ENCODE results near the gene CAMK1. TPM values are rescaled to one million over a fixed set of nuclear protein-coding genes. Genes with fewer than 3 reads are reported as not detected.

The CAMK1 gene
- total and polyA plus RNA-seq, 9 of the 15 experiments (the other 6 are each of a cell fraction or from before 2014, with no cell fraction given): 0.23 to 10.7 (median 6.0) TPM

DNA sequence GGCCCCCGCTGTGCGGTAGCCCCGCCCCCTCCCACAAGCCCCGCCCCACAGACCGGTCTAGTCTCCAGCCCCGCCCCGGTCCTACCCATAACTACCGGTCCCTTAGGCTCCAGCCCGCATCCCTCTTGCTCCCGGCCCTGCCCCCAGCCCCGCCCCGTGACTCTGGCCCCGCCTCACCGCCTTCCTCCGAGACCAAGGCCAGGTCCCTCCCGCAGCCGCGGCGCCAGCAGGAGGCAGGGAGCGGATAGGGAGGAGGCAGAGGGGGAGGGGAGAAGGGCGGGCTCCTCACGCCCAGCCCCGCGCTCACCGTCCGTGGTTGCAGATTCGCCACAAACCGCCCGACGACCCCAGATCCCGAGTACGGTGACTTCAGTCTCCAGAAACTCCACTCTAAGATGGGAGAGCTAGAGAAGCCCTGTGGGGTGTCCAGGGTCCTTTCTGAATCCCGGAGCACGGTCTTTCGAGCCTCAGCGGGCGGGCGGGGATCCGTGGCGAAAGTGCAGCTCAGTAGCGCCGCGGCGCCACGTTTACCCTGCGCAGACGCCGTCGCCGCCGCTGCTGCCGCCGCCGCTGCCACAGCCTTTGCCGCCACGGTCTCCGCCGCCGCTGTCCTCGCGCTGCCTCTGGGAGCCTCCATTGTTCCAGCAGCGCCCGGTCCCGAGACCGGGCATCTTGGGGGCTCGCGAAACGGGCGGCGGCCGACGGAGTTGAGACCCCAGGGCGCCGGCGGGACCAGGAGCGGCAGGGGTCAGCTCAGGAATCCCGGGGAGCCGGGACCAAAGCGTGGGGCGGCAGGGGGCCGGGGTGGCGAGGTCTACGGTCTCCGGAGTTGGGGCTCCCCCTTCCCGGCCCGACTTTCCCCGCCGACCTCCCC, 38.3 kb downstream of the CAMK1 start, which contains the start of gene BRPF1 (continued):
- TF ChIP-seq, protein P1, sequence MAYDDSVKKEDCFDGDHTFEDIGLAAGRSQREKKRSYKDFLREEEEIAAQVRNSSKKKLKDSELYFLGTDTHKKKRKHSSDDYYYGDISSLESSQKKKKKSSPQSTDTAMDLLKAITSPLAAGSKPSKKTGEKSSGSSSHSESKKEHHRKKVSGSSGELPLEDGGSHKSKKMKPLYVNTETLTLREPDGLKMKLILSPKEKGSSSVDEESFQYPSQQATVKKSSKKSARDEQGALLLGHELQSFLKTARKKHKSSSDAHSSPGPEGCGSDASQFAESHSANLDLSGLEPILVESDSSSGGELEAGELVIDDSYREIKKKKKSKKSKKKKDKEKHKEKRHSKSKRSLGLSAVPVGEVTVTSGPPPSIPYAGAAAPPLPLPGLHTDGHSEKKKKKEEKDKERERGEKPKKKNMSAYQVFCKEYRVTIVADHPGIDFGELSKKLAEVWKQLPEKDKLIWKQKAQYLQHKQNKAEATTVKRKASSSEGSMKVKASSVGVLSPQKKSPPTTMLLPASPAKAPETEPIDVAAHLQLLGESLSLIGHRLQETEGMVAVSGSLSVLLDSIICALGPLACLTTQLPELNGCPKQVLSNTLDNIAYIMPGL (CRISPR knock-in tag; IDR thresholded peaks at IDR 0.05): peak; percentile 71; the same call in 1 of the 2 replicates
- TF ChIP-seq LCOR (CRISPR knock-in tag; IDR thresholded peaks at IDR 0.05) (peak; percentile 86), RBFOX2 (IDR thresholded peaks at IDR 0.05; ENCODE audit: low read depth, low read length) (peak; percentile 97), ZEB2 (IDR thresholded peaks at IDR 0.05) (peak; percentile 100), ZNF311 (CRISPR knock-in tag; IDR thresholded peaks at IDR 0.05) (no peak), SAFB2 (IDR thresholded peaks at IDR 0.05; ENCODE audit: borderline replicate concordance, low read depth, low read length, severe bottlenecking) (no peak), ZNF165 (CRISPR knock-in tag; IDR thresholded peaks at IDR 0.05; ENCODE audit: borderline replicate concordance) (0 out of 2 replicates have a peak, but pooled peaks have one; percentile 52), ZNF785 (CRISPR knock-in tag; IDR thresholded peaks at IDR 0.05) (no peak), HMGN3 (IDR thresholded peaks at IDR 0.05; ENCODE audit: borderline replicate concordance, extremely low read depth, insufficient read length, low read depth, low read length) (peak; percentile 68), HDAC8 (tag; IDR thresholded peaks at IDR 0.05) (peak; percentile 53; the same call in 1 of the 2 replicates), CHD1 (IDR thresholded peaks at IDR 0.05; ENCODE audit: low read length) (no peak), KLF13 (tag; IDR thresholded peaks at IDR 0.05; ENCODE audit: borderline replicate concordance, low read depth) (peak; percentile 92), FOXP1 (CRISPR knock-in tag; IDR thresholded peaks at IDR 0.05) (no peak), PHB2 (IDR thresholded peaks at IDR 0.05; ENCODE audit: low read depth) (no peak), POLR2AphosphoS5 (IDR thresholded peaks at IDR 0.05; ENCODE audit: control insufficient read depth, insufficient read depth, low read depth, low read length) (peak; percentile 75), SMAD3 (CRISPR knock-in tag; conservative IDR thresholded peaks at IDR 0.05) (no peak), POLR3A (IDR thresholded peaks at IDR 0.05; ENCODE audit: borderline replicate concordance, extremely low read depth, insufficient read depth, insufficient read length) (no peak), NR2F6 (CRISPR knock-in tag; IDR thresholded peaks at IDR 0.05) (0 out of 2 replicates have a peak, but pooled peaks have one; percentile 44), RBM17 (IDR thresholded peaks at IDR 0.05; ENCODE audit: borderline replicate concordance, low read depth, low read length) (no peak), CEBPG (CRISPR knock-in tag; IDR thresholded peaks at IDR 0.05) (no peak), CEBPG (tag; conservative IDR thresholded peaks at IDR 0.05 in 1 of 2, IDR thresholded peaks at IDR 0.05 in 1 of 2) (no peak)
- TF ChIP-seq, protein P2, sequence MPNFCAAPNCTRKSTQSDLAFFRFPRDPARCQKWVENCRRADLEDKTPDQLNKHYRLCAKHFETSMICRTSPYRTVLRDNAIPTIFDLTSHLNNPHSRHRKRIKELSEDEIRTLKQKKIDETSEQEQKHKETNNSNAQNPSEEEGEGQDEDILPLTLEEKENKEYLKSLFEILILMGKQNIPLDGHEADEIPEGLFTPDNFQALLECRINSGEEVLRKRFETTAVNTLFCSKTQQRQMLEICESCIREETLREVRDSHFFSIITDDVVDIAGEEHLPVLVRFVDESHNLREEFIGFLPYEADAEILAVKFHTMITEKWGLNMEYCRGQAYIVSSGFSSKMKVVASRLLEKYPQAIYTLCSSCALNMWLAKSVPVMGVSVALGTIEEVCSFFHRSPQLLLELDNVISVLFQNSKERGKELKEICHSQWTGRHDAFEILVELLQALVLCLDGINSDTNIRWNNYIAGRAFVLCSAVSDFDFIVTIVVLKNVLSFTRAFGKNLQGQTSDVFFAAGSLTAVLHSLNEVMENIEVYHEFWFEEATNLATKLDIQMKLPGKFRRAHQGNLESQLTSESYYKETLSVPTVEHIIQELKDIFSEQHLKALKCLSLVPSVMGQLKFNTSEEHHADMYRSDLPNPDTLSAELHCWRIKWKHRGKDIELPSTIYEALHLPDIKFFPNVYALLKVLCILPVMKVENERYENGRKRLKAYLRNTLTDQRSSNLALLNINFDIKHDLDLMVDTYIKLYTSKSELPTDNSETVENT (CRISPR knock-in tag; IDR thresholded peaks at IDR 0.05): peak; percentile 82
- TF ChIP-seq, protein P3, sequence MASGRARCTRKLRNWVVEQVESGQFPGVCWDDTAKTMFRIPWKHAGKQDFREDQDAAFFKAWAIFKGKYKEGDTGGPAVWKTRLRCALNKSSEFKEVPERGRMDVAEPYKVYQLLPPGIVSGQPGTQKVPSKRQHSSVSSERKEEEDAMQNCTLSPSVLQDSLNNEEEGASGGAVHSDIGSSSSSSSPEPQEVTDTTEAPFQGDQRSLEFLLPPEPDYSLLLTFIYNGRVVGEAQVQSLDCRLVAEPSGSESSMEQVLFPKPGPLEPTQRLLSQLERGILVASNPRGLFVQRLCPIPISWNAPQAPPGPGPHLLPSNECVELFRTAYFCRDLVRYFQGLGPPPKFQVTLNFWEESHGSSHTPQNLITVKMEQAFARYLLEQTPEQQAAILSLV (tag; IDR thresholded peaks at IDR 0.05): no peak
